Frontal cortex (tissue), 4 donors: Measurements from ENCODE around the gene APAF1. TPM values are rescaled to one million over a fixed set of nuclear protein-coding genes. Genes with fewer than 3 reads are reported as not detected.
"Not testable (repeated sequence)": the region's sequence is repeated elsewhere in the genome, so short reads cannot be mapped to it uniquely, and the experiment has no call there.

ENCODE experiments used
- DNase-seq, 2 donors: peaks; one replicate each; pipeline ENCODE4 v3.0.0; 2012; ENCODE audit warnings: low spot score in 2 of 2
- FAIRE-seq: peaks from 2 replicates; lab custom pipeline; 2012; peaks lifted over from hg19 to GRCh38; lab: Jason Lieb, UNC
- small RNA-seq: library from RNA; depleted of rRNA; stranded (forward); fragments of <200 nt; gene quantifications from one replicate; pipeline ENCODE3, GENCODE V24; 2014
- total RNA-seq: library from RNA; depleted of rRNA; stranded (reverse); fragments of >200 nt; gene quantifications from one replicate; pipeline ENCODE4 v1.2.3, GENCODE V29; 2014
- donor health status: control.
- donor health status: control.
- donor health status: control.

The APAF1 gene
- total RNA-seq, 1 donor from 2014 or later, result 39.9 TPM

DNA sequence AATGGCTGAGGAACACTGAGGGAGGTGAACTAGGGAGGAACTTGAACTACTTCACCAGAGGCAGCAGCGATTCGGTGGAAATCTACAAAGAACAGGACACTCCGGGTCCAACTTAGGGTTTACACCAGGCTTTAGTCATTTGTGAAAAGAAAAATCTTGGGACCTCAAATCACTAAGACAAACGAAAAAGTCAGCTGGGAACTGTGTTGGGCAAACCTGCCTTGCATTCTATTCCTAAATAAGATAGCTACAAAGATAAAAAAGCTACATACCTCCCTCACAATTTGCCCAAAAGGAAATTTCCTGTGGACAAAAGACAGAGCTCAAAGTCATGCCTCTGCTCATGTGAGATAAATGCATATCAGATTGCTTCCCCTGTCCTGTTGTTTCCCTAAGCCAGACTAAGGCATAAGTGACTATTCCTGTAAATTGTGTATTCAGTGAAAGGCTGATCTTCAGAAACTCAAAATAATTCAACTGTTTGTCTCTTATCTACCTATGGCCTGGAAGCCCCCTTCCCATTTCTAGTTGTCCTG, 106.6 kb downstream of the APAF1 start:
- FAIRE-seq (no peak), DNase-seq (no peak)

DNA sequence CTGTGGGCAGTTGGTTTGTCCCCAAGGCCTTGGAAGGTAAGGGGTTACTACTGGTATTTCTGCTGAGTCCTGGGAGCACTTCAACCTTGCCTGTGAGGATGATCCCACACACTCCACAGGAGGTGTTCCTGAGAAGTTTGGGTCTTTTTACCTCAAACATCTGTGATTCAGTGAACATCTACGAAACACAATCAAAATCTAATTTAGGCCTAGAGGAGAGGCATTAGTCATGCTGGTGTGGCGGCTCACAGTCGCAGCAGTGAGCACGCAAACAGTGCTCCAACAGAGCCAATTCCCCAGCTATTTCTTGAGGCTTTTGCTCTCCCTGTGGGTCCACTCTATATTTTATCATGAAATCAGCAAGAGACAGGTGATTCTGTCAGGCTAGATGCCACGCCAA, 107.6 kb downstream of the APAF1 start:
- FAIRE-seq, result no peak

DNA sequence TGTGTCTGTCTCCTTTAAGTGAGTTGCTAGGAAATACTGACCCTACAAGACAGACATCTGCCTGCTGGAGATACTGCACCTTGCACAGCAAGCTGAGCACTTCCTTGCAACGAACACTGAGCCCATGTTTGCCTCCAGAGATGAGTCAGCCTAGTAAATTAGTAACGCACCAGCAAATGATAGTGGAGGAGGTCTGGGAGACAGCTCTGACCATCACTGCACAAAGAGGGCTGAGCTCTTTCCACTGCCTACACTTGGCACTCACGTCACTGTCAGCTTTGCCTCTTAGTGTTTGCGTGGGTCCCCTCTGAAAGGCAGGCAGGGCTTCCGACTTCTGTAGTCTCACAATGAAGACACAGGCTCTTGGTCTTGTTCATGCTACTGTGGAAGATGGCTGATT, 109.0 kb downstream of the APAF1 start:
- DNase-seq (peak in 1 of 2 donors; percentile 28), FAIRE-seq (no peak)

More for the DNA sequence above, 107.6 kb downstream of the APAF1 start:
- DNase-seq, result no peak

DNA sequence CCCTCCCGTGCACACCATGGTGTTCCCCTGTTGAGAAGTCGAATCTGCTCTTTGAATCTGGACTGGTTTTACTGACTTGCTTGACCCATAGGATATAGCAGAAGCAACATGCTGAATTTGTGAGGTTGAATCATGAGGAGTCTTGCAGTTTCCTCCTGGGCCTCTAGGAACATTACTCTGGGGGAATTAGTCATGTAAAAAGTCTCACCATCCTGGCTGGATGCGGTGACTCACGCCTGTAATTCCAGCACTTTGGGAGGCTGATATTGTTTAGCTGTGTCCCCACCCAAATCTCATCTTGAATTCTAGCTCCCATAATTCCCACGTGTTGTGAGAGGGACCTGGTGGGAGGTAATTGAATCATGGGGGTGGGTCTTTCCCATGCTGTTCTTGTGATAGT, 110.8 kb downstream of the APAF1 start:
- FAIRE-seq, DNase-seq: not testable (repeated sequence)

DNA sequence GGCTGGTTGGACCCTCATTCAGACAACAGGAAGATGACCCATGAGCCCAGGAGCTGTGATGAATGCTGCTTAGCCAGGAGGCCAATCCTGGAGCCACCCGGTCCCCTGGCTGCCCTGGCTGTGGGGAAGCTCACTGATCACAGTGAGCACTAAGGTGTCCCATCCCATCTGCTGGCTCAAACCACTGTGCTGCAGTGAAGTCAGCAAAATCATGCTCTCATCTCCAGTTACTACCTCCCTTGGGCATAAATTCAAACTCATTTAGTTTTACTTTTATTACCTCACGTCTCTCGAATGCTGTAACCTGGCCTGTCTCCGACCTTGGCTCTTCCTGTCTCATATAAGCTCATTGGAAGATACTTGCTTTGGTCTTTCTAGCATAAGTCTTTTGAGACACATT, 112.4 kb downstream of the APAF1 start:
- DNase-seq, result no peak
- no peak for FAIRE-seq

DNA sequence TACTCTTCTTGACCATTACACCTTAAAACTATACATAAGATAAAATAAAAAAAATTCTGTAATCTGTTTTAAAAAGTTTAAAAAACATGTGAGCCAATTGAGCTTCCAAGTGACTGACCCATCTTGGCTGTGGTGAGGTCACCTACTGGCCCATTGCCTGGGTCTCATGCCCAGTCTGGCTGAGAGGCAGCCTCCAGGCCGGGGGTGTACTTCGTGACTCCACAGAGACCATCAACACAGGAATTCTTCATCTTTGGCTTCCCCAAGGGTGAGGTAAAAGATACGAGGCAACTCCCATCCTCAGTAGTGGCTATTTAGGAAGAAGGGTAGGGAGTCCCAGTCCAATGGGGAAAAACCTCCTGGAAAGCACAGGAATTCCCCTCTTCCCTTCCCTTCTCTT, 113.2 kb downstream of the APAF1 start:
- peak; percentile 80 for FAIRE-seq
- peak; percentile 48 to 49 for DNase-seq

DNA sequence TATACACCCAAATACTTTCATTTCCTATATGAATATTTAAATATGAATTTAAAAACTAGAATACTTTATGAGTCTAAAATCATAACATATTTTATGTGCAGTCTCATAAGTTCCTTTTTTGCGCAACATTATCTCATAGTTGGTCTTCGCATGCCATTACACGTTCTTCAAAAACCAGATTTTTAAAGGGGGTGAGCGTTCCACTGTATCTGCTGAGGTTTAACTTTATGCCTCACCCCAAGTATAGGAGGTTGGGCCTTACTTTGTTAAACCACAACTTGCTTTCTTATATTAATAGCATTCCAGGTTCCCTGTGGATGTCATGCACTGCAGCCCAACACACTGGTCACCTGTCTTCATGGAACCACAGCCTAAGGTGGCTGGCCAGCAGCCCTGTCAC, 118.6 kb downstream of the APAF1 start:
- FAIRE-seq (no peak), DNase-seq (no peak)

DNA sequence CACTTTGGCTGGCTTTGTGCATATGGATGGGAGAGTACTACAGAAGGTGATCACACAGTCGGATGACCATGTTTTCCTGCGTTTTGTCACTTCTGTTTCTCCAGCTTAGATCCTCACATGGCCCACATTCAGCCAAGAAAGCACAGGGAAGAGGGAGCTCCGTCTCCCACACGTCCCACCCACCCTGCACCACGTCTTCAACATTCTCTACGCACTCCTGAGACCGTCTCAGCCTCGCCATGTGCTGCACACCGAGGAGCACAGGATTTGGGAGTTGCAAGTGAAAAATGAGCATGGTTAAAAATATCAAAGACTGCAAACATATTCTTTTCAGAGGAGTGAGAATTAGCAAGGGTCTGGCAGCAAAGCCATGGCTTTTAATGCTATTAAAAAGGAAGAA, 122.2 kb downstream of the APAF1 start:
- FAIRE-seq (no peak), DNase-seq (no peak)

DNA sequence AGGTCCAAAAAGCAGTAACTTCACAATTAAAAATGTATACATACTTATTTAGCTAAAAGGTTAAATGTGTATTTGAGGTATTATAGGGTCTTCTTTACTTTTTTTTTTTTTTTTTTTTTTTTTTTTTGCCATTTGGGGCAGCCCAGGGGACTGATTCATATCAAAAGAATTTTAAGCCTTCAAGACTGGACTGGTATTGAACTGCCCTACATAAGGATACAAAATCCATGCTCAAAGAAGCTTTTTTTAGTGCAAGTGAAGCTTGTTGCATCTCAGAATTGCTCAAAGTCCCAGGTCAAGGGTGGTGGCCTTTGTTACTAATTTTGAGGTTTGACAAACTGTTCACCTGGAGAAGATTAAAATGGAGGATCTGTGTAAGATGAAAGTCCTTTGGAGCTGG, 124.0 kb downstream of the APAF1 start:
- DNase-seq (no peak), FAIRE-seq (no peak)

DNA sequence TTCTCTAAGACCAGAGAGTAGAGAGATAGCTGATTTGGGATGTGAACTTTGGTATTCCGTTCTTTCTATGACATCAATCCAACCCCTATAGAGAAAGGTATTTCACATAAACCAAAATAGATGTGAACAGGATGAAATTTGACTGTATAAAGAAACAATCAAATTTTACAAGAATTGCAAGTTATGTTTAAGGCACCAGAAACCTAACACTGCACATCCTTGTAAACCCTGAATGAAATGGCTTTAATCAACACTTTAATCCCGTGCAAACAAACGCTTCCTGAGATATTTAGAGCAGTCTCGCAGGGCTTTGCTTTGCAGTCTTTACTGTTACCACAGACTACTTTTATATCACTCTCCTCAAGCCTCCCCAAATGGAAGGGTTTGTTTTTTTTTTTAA, 125.1 kb downstream of the APAF1 start:
- DNase-seq (no peak), FAIRE-seq (no peak)

DNA sequence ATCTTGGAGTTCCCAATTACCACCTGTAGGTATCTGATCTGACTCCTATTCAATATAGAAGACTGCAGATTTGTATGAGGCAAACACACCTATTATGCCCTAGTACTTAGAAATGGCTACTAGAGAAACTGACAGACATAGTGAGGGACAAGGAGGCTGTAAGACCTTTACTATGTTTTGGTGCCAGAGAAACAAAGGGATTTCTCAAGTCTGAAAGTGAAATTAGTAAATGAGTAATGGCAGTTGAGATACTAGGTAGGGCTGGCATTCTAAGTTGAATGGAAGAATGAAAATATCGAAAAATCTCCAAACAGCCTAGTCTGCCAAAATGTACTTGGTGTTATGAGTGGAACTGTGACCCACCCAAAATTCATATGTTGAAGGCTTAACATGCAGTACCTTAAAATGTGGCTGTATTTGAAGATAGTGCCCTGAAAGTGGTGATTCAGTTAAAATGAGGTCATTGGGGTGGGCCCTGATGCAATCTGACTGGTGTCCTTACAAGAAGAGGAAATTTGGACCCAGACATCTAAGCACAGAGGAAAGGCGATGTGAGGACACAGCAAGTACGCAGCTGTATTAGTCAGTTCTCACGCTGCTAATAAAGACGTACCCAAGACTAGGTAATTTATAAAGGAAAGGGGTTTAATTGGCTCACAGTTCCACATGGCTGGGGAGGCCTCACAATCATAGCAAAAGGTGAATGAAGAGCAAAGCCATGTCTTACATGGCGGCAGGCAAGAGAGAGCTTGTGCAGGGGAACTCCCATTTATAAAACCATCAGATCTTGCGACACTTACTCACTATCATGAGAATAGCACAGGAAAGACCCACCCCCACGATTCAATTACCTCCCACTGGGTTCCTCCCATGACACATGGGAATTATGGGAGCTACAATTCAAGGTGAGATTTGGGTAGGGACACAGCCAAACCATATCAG, 127.0 kb downstream of the APAF1 start:
- no peak for FAIRE-seq
- no peak for DNase-seq

DNA sequence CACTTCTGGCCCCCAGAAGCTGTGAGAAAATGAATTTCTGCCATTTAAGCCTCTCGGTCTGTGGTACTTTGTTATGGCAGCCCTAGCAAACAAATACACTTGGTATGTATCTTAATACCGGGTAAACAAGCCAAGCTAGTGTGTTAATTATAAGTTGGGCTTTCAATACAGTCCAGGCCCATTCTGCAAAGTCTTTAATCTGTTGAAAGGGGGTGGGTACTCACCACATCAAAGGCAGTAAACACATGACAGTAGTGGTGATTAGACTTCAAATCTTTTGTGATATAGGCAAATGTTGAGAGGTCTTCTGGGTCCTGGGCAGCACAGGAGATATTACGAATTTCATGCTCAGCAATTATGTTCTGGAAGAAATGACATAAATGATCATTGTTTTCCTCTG, 127.7 kb downstream of the APAF1 start:
- DNase-seq (no peak), FAIRE-seq (no peak)

DNA sequence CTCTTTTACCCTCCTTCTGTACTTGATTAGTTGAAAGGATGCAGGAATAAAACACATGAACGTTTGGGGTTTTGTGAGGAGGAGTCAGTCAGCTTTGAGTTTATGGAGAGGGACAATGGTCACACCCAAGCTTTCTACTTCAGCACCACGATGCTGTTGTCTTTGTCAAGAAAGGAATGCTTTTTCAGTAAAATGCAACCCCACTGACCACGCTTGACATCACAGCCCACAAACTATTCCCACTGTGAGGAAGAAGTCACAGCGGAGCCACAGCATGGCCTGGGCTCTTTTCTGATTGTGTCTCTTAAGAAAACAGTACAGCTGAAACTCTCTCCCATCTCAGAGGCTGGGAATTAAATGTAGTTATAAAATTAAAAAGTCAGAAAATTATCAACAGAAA, 135.2 kb downstream of the APAF1 start:
- DNase-seq (no peak), FAIRE-seq (no peak)

DNA sequence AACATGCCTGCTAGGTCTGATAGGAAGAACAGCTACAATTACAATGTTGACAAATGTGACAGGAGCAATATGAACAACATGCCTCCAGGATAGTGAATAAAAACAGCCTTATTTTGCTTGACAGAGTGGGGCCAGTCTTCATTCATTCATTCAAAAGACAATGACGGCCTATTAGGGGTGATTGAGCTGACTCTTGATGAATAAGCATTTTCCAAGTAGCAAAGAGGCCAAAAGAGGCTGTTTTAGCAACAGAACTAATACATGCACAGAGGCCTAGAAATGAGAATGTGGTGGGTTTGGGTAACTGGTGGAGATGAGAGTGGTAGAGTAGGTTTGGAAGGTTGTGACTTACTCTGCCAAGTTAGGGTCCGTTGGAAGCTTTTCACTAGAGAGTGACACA, 138.3 kb downstream of the APAF1 start:
- DNase-seq (no peak), FAIRE-seq (no peak)

Small RNAs within 50 kb of the gene (small RNA-seq; reads per million reads assigned to genes)
- 3.9 reads per million, percentile 90 among the genes with 10 or more reads in this experiment for gene SNORA53

Other genes with a start within 250 kb of the APAF1 start
- gene TMPO, start 129.7 kb upstream of the APAF1 start, total RNA-seq, result 146 TPM
- 241 TPM for gene SLC25A3, start 51.6 kb upstream of the APAF1 start, total RNA-seq
- 9.4 TPM for gene IKBIP, start 502 bp upstream of the APAF1 start, total RNA-seq